Activated CD8-positive, alpha-beta T cell treated with anti-CD3 and anti-CD28 coated beads, Interleukin-2, amount 10 ng/mL, durations not matched to agents 7 days and 5 days (primary cell): Measurements from ENCODE around the gene SEMG2. TPM values are rescaled to one million over a fixed set of nuclear protein-coding genes. Genes with fewer than 3 reads are reported as not detected.

ENCODE experiments used
- ATAC-seq: fragments of 150-1000 bp; cut with Tn5 transposase; one replicate; pipeline ENCODE4 v1.10.0; 2021; ENCODE audit warnings: moderate library complexity
- CTCF ChIA-PET: fragments of 350-600 bp; sonication (Branson Sonifier 250); formaldehyde crosslinking; loops from one replicate; lab custom pipeline; 2021; ENCODE audit warnings: antibody characterized with exemption; lab: Charles Lee
- POLR2A ChIA-PET: fragments of 350-600 bp; sonication (Branson Sonifier 250); formaldehyde crosslinking; loops from one replicate; lab custom pipeline; 2021; ENCODE audit warnings: antibody characterized with exemption; lab: Charles Lee
- DNase-seq: peaks from one replicate; pipeline ENCODE4 v3.0.0-alpha.2; 2020
- H3K27ac Mint-ChIP-seq: one replicate; pipeline ENCODE4 v1.8.0; 2021; ENCODE audit warnings: mild to moderate bottlenecking, mixed read lengths
- H3K27me3 Mint-ChIP-seq: one replicate; pipeline ENCODE4 v1.8.0; 2021; ENCODE audit warnings: low read depth, mixed read lengths
- H3K36me3 Mint-ChIP-seq: one replicate; pipeline ENCODE4 v1.8.0; 2021; ENCODE audit warnings: low read depth, mixed read lengths
- H3K4me1 Mint-ChIP-seq: one replicate; pipeline ENCODE4 v1.8.0; 2021; ENCODE audit warnings: low read depth, mixed read lengths
- H3K4me3 Mint-ChIP-seq: one replicate; pipeline ENCODE4 v1.8.0; 2021; ENCODE audit warnings: mild to moderate bottlenecking, mixed read lengths
- H3K9me3 Mint-ChIP-seq: one replicate; pipeline ENCODE4 v1.8.0; 2022; ENCODE audit warnings: mixed read lengths; ENCODE audit not compliant: insufficient read depth
- total RNA-seq, 2 experiments: library from RNA; stranded (reverse); gene quantifications; one replicate each; pipeline ENCODE4 v1.2.3, GENCODE V29; 2021

Gene SEMG2
- not detected for total RNA-seq

GRCh38 chr20:45221076-45221475, at the start of gene SEMG2:
TSS of gene SEMG2 (plus strand) at chr20:45221373. CDS start at chr20:45221390, 17 bp downstream.
- Mint-ChIP-seq H3K27me3 (peaks cover 34% of the 10 kb centered on the region), H3K9me3 (no peaks in the 10 kb centered on the region), H3K36me3 (no peaks in the 10 kb centered on the region), H3K27ac (no peak within 1 kb of the TSS), H3K4me3 (no peak within 1 kb of the TSS), H3K4me1 (no peaks in the 10 kb centered on the region)
- no peak for DNase-seq
- CTCF ChIA-PET: interaction anchor here (1.6 kb wide), 1 partner anchor 8 kb away, joined by 7 read pairs; no protein-coding TSS in a partner anchor
- no peak for ATAC-seq
- POLR2A ChIA-PET: no interaction called here

GRCh38 chr20:45173522-45173921, 47.7 kb upstream of the SEMG2 start:
- no peak overlapping the region for H3K27ac Mint-ChIP-seq
- ChIA-PET CTCF (interaction anchor here (1.0 kb wide), 1 partner anchor 120 kb away, joined by 4 read pairs; no protein-coding TSS in a partner anchor), POLR2A (no interaction called here)
- H3K4me1 Mint-ChIP-seq: no peaks in the 10 kb centered on the region
- ATAC-seq (no peak), DNase-seq (no peak)
- H3K27me3 Mint-ChIP-seq: peaks cover 26% of the 10 kb centered on the region
- H3K4me3 Mint-ChIP-seq: no peak overlapping the region
- no peaks in the 10 kb centered on the region for H3K36me3 Mint-ChIP-seq
- H3K9me3 Mint-ChIP-seq: no peaks in the 10 kb centered on the region

GRCh38 chr20:45174434-45175364, 46.5 kb upstream of the SEMG2 start, which contains the start of gene PI3:
TSS of gene PI3 (plus strand) at chr20:45174902. CDS start at chr20:45174923, 21 bp downstream.
- Mint-ChIP-seq H3K27me3 (peaks cover 23% of the 10 kb centered on the region), H3K9me3 (no peaks in the 10 kb centered on the region), H3K4me3 (no peak within 1 kb of the TSS), H3K4me1 (peaks cover 2% of the 10 kb centered on the region), H3K36me3 (no peaks in the 10 kb centered on the region), H3K27ac (no peak within 1 kb of the TSS)
- ATAC-seq: no peak
- ChIA-PET CTCF (no interaction called here), POLR2A (no interaction called here)
- no peak for DNase-seq

GRCh38 chr20:45176526-45177267, 44.5 kb upstream of the SEMG2 start:
- ATAC-seq: no peak
- H3K36me3 Mint-ChIP-seq: no peaks in the 10 kb centered on the region
- CTCF ChIA-PET: no interaction called here
- DNase-seq: no peak
- peaks cover 12% of the 10 kb centered on the region for H3K27me3 Mint-ChIP-seq
- H3K27ac Mint-ChIP-seq: no peak overlapping the region
- H3K4me1 Mint-ChIP-seq: peaks cover 6% of the 10 kb centered on the region
- no peak overlapping the region for H3K4me3 Mint-ChIP-seq
- POLR2A ChIA-PET: no interaction called here
- H3K9me3 Mint-ChIP-seq: no peaks in the 10 kb centered on the region

- Mint-ChIP-seq H3K27ac (no peak overlapping the region), H3K9me3 (no peaks in the 10 kb centered on the region), H3K36me3 (no peaks in the 10 kb centered on the region), H3K4me3 (no peak overlapping the region), H3K27me3 (peaks cover 5% of the 10 kb centered on the region), H3K4me1 (peaks cover 6% of the 10 kb centered on the region)
- ATAC-seq (no peak), DNase-seq (no peak)
- ChIA-PET CTCF (interaction anchor here (1.0 kb wide), 1 partner anchor 135 kb away, joined by 3 read pairs; no protein-coding TSS in a partner anchor), POLR2A (interaction anchor here (0.7 kb wide), 1 partner anchor 172 kb away, joined by 3 read pairs; no protein-coding TSS in a partner anchor)
These were observed 42.0 kb upstream of the SEMG2 start for GRCh38 chr20:45179166-45179565.

- H3K36me3 Mint-ChIP-seq: no peaks in the 10 kb centered on the region
These were observed 39.5 kb upstream of the SEMG2 start for GRCh38 chr20:45181639-45182038.

GRCh38 chr20:45183084-45183483, 38.1 kb upstream of the SEMG2 start:
- H3K27ac Mint-ChIP-seq: no peak overlapping the region
- no peak overlapping the region for H3K4me3 Mint-ChIP-seq
- ChIA-PET CTCF (no interaction called here), POLR2A (no interaction called here)
- H3K36me3 Mint-ChIP-seq: no peaks in the 10 kb centered on the region
- H3K9me3 Mint-ChIP-seq: no peaks in the 10 kb centered on the region
- H3K27me3 Mint-ChIP-seq: peaks cover 9% of the 10 kb centered on the region
- H3K4me1 Mint-ChIP-seq: peaks cover 6% of the 10 kb centered on the region
- DNase-seq: no peak
- ATAC-seq: no peak

More at GRCh38 chr20:45181639-45182038, 39.5 kb upstream of the SEMG2 start:
- Mint-ChIP-seq H3K27ac (no peak overlapping the region), H3K4me3 (no peak overlapping the region), H3K4me1 (peaks cover 6% of the 10 kb centered on the region), H3K9me3 (no peaks in the 10 kb centered on the region), H3K27me3 (peaks cover 7% of the 10 kb centered on the region)
- CTCF ChIA-PET: no interaction called here
- ATAC-seq: no peak
- no peak for DNase-seq
- POLR2A ChIA-PET: no interaction called here

- H3K4me1 Mint-ChIP-seq: no peaks in the 10 kb centered on the region
- DNase-seq: no peak
- ChIA-PET CTCF (interaction anchor here (1.3 kb wide), 1 partner anchor 58 kb away, joined by 3 read pairs; no protein-coding TSS in a partner anchor), POLR2A (no interaction called here)
- H3K9me3 Mint-ChIP-seq: no peaks in the 10 kb centered on the region
- no peaks in the 10 kb centered on the region for H3K36me3 Mint-ChIP-seq
- no peak for ATAC-seq
- peaks cover 22% of the 10 kb centered on the region for H3K27me3 Mint-ChIP-seq
- no peak overlapping the region for H3K4me3 Mint-ChIP-seq
- H3K27ac Mint-ChIP-seq: no peak overlapping the region
These were observed 33.5 kb upstream of the SEMG2 start for GRCh38 chr20:45187693-45188092.

- DNase-seq: no peak
- CTCF ChIA-PET: interaction anchor here (1.6 kb wide), 1 partner anchor 105 kb away, joined by 4 read pairs; no protein-coding TSS in a partner anchor
- no peak for ATAC-seq
- Mint-ChIP-seq H3K27me3 (peaks cover 23% of the 10 kb centered on the region), H3K4me3 (no peak overlapping the region), H3K9me3 (no peaks in the 10 kb centered on the region), H3K36me3 (no peaks in the 10 kb centered on the region), H3K27ac (no peak overlapping the region), H3K4me1 (no peaks in the 10 kb centered on the region)
- POLR2A ChIA-PET: no interaction called here
These were observed 32.0 kb upstream of the SEMG2 start for GRCh38 chr20:45189067-45189609.

GRCh38 chr20:45189861-45190260, 31.3 kb upstream of the SEMG2 start:
- Mint-ChIP-seq H3K27ac (no peak overlapping the region), H3K36me3 (no peaks in the 10 kb centered on the region), H3K4me1 (no peaks in the 10 kb centered on the region), H3K9me3 (no peaks in the 10 kb centered on the region), H3K4me3 (no peak overlapping the region), H3K27me3 (peaks cover 24% of the 10 kb centered on the region)
- ATAC-seq: no peak
- DNase-seq: no peak
- ChIA-PET POLR2A (no interaction called here), CTCF (interaction anchor here (1.1 to 1.6 kb wide), 2 partner anchors 51 to 104 kb away, joined by 4 read pairs; no protein-coding TSS in a partner anchor)

- POLR2A ChIA-PET: no interaction called here
- no peaks in the 10 kb centered on the region for H3K36me3 Mint-ChIP-seq
- H3K27ac Mint-ChIP-seq: no peak overlapping the region
- H3K27me3 Mint-ChIP-seq: peaks cover 22% of the 10 kb centered on the region
- CTCF ChIA-PET: interaction anchor here (0.7 to 1.2 kb wide), 2 partner anchors 52 to 579 kb away, joined by 3 read pairs; no protein-coding TSS in a partner anchor
- no peak overlapping the region for H3K4me3 Mint-ChIP-seq
- H3K4me1 Mint-ChIP-seq: no peaks in the 10 kb centered on the region
- DNase-seq (no peak), ATAC-seq (no peak)
- peaks cover 4% of the 10 kb centered on the region for H3K9me3 Mint-ChIP-seq
These were observed 29.2 kb upstream of the SEMG2 start for GRCh38 chr20:45191926-45192325.
